ENCODE results near the gene SLC36A1.
A peak's percentile ranks its signal among the peaks of the same experiment; 100 is the strongest.

SLC36A1 gene

GRCh38 chr5:151434570-151435237 is 12.7 kb upstream of the SLC36A1 start:
- peaks cover 32% of the 10 kb centered on the region for H3K27me3 Mint-ChIP-seq
- DNase-seq (no peak), ATAC-seq (no peak)
- H3K4me1 Mint-ChIP-seq: no peaks in the 10 kb centered on the region
- H3K9me3 Mint-ChIP-seq: peaks cover 0 to 6% of the 10 kb centered on the region in 2 donors
- H3K4me3 Mint-ChIP-seq: no peak overlapping the region
- peak overlapping the region in 1 of 2 donors; percentile 70 for H3K27ac Mint-ChIP-seq

- DNase-seq: no peak
- peak overlapping the region; percentile 82 to 84 for H3K27ac Mint-ChIP-seq
These were observed 909 bp downstream of the SLC36A1 start for GRCh38 chr5:151448038-151448985.

GRCh38 chr5:151449297-151449696 is 1.9 kb downstream of the SLC36A1 start:
- Mint-ChIP-seq H3K9me3 (no peaks in the 10 kb centered on the region), H3K4me3 (peak overlapping the region in 1 of 2 donors; percentile 88), H3K4me1 (peaks cover 29% of the 10 kb centered on the region), H3K27ac (no peak overlapping the region), H3K27me3 (peaks cover 12% of the 10 kb centered on the region)
- no peak for DNase-seq
- ATAC-seq: no peak

More at GRCh38 chr5:151448038-151448985, 909 bp downstream of the SLC36A1 start:
- peaks cover 29% of the 10 kb centered on the region for H3K4me1 Mint-ChIP-seq
- H3K9me3 Mint-ChIP-seq: no peaks in the 10 kb centered on the region
- H3K27me3 Mint-ChIP-seq: peaks cover 12% of the 10 kb centered on the region
- no peak for ATAC-seq
- peak overlapping the region; percentile 88 to 98 for H3K4me3 Mint-ChIP-seq

- no peak for ATAC-seq
- H3K27ac Mint-ChIP-seq: no peak overlapping the region
- DNase-seq: no peak
- no peak overlapping the region for H3K4me3 Mint-ChIP-seq
- H3K9me3 Mint-ChIP-seq: no peaks in the 10 kb centered on the region
- H3K27me3 Mint-ChIP-seq: peaks cover 12% of the 10 kb centered on the region
- H3K4me1 Mint-ChIP-seq: peaks cover 29% of the 10 kb centered on the region
These were observed 2.4 kb downstream of the SLC36A1 start for GRCh38 chr5:151449839-151450238.

- Mint-ChIP-seq H3K27me3 (peaks cover 7% of the 10 kb centered on the region), H3K4me1 (peaks cover 29% of the 10 kb centered on the region), H3K27ac (no peak overlapping the region), H3K9me3 (no peaks in the 10 kb centered on the region), H3K4me3 (no peak overlapping the region)
- ATAC-seq (no peak), DNase-seq (no peak)
These were observed 3.2 kb downstream of the SLC36A1 start for GRCh38 chr5:151450605-151451004.

- no peaks in the 10 kb centered on the region for H3K9me3 Mint-ChIP-seq
- peaks cover 29% of the 10 kb centered on the region for H3K4me1 Mint-ChIP-seq
- DNase-seq (no peak), ATAC-seq (no peak)
- H3K4me3 Mint-ChIP-seq: no peak overlapping the region
- H3K27me3 Mint-ChIP-seq: no peaks in the 10 kb centered on the region
- no peak overlapping the region for H3K27ac Mint-ChIP-seq
These were observed 4.5 kb downstream of the SLC36A1 start for GRCh38 chr5:151451626-151452520.

- Mint-ChIP-seq H3K4me1 (peaks cover 17% of the 10 kb centered on the region), H3K27ac (no peak overlapping the region), H3K27me3 (no peaks in the 10 kb centered on the region), H3K4me3 (no peak overlapping the region), H3K9me3 (no peaks in the 10 kb centered on the region)
- DNase-seq: no peak
- ATAC-seq: no peak
These were observed 6.8 kb downstream of the SLC36A1 start for GRCh38 chr5:151454166-151454565.

- peaks cover 9% of the 10 kb centered on the region for H3K4me1 Mint-ChIP-seq
- no peaks in the 10 kb centered on the region for H3K9me3 Mint-ChIP-seq
- no peak overlapping the region for H3K27ac Mint-ChIP-seq
- no peak overlapping the region for H3K4me3 Mint-ChIP-seq
- no peak for ATAC-seq
- no peak for DNase-seq
- no peaks in the 10 kb centered on the region for H3K27me3 Mint-ChIP-seq
These were observed 7.5 kb downstream of the SLC36A1 start for GRCh38 chr5:151454889-151455288.

GRCh38 chr5:151456321-151456940 is 9.0 kb downstream of the SLC36A1 start:
- Mint-ChIP-seq H3K27ac (no peak overlapping the region), H3K9me3 (no peaks in the 10 kb centered on the region), H3K27me3 (no peaks in the 10 kb centered on the region), H3K4me1 (peaks cover 8% of the 10 kb centered on the region), H3K4me3 (no peak overlapping the region)
- ATAC-seq (no peak), DNase-seq (no peak)

- H3K27ac Mint-ChIP-seq: no peak overlapping the region
- H3K4me1 Mint-ChIP-seq: no peaks in the 10 kb centered on the region
- H3K27me3 Mint-ChIP-seq: no peaks in the 10 kb centered on the region
- H3K9me3 Mint-ChIP-seq: no peaks in the 10 kb centered on the region
- no peak for ATAC-seq
- no peak for DNase-seq
- H3K4me3 Mint-ChIP-seq: no peak overlapping the region
These were observed 10.9 kb downstream of the SLC36A1 start for GRCh38 chr5:151458314-151458713.

- no peaks in the 10 kb centered on the region for H3K9me3 Mint-ChIP-seq
- H3K4me1 Mint-ChIP-seq: no peaks in the 10 kb centered on the region
- DNase-seq (no peak), ATAC-seq (no peak)
- no peak overlapping the region for H3K4me3 Mint-ChIP-seq
- H3K27me3 Mint-ChIP-seq: no peaks in the 10 kb centered on the region
- peak overlapping the region in 1 of 2 donors; percentile 36 for H3K27ac Mint-ChIP-seq
These were observed 12.4 kb downstream of the SLC36A1 start for GRCh38 chr5:151459680-151460324.

- H3K4me1 Mint-ChIP-seq: no peaks in the 10 kb centered on the region
- ATAC-seq: no peak
These were observed 13.9 kb downstream of the SLC36A1 start for GRCh38 chr5:151461312-151461711.

GRCh38 chr5:151463137-151464029 is 16.0 kb downstream of the SLC36A1 start:
- Mint-ChIP-seq H3K9me3 (no peaks in the 10 kb centered on the region), H3K4me1 (no peaks in the 10 kb centered on the region), H3K4me3 (no peak overlapping the region), H3K27me3 (no peaks in the 10 kb centered on the region), H3K27ac (no peak overlapping the region)
- DNase-seq (no peak), ATAC-seq (no peak)

More at GRCh38 chr5:151461312-151461711, 13.9 kb downstream of the SLC36A1 start:
- no peak for DNase-seq
- Mint-ChIP-seq H3K27me3 (no peaks in the 10 kb centered on the region), H3K9me3 (no peaks in the 10 kb centered on the region), H3K27ac (no peak overlapping the region), H3K4me3 (no peak overlapping the region)

- no peak for ATAC-seq
- no peak overlapping the region for H3K4me3 Mint-ChIP-seq
- H3K9me3 Mint-ChIP-seq: no peaks in the 10 kb centered on the region
- H3K4me1 Mint-ChIP-seq: no peaks in the 10 kb centered on the region
- no peak overlapping the region for H3K27ac Mint-ChIP-seq
- H3K27me3 Mint-ChIP-seq: no peaks in the 10 kb centered on the region
- DNase-seq: no peak
These were observed 16.7 kb downstream of the SLC36A1 start for GRCh38 chr5:151464101-151464500.
